ENCODE results near the gene RPL35A. TPM values are rescaled to one million over a fixed set of nuclear protein-coding genes. Genes with fewer than 3 reads are reported as not detected.
"Not testable (repeated sequence)": the region's sequence is repeated elsewhere in the genome, so short reads cannot be mapped to it uniquely, and the experiment has no call there.

The RPL35A gene
- total RNA-seq, 2 experiments from 2014 or later = 2,199 to 2,238 TPM

DNA sequence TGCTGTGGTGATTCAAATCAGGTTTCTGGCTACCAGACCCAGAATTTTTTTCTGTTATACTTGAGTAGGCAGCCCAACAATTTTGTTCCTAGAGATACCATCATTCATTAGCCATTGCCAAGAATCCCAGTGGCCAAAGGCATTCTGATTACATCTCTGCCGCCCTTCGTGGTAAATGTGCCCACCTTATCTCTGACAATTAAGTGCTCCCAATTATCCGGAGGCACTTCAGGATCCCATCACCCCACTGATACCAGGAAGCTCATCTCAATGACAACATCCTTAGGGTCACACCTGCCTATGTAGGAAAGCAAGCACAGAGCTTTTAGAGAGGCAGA lies 43.2 kb upstream of the RPL35A start:
- no peak overlapping the region for H3K27ac Mint-ChIP-seq
- Histone ChIP-seq H3K4me1 (ENCODE audit: insufficient read depth, low read length) (peaks cover 3% of the 10 kb centered on the region), H3K9me3 (ENCODE audit: control insufficient read depth in 1 of 2, insufficient read depth in 1 of 2, low read length in 2 of 2) (no peaks in the 10 kb centered on the region), H3K27me3 (ENCODE audit: control insufficient read depth in 1 of 2, insufficient read depth in 2 of 2, low read length in 2 of 2) (no peaks in the 10 kb centered on the region), H3K36me3 (ENCODE audit: insufficient read depth, low read length) (no peaks in the 10 kb centered on the region), H3K4me3 (ENCODE audit: low read length) (no peak overlapping the region), H3K27ac (ENCODE audit: low read depth in 1 of 2, low read length in 2 of 2) (no peak overlapping the region)
- CTCF ChIA-PET = interaction anchor here (1.0 kb wide), 1 partner anchor 36 kb away, joined by 4 read pairs; no protein-coding TSS in a partner anchor
- no peaks in the 10 kb centered on the region for H3K9me3 Mint-ChIP-seq
- TF ChIP-seq, protein P1, sequence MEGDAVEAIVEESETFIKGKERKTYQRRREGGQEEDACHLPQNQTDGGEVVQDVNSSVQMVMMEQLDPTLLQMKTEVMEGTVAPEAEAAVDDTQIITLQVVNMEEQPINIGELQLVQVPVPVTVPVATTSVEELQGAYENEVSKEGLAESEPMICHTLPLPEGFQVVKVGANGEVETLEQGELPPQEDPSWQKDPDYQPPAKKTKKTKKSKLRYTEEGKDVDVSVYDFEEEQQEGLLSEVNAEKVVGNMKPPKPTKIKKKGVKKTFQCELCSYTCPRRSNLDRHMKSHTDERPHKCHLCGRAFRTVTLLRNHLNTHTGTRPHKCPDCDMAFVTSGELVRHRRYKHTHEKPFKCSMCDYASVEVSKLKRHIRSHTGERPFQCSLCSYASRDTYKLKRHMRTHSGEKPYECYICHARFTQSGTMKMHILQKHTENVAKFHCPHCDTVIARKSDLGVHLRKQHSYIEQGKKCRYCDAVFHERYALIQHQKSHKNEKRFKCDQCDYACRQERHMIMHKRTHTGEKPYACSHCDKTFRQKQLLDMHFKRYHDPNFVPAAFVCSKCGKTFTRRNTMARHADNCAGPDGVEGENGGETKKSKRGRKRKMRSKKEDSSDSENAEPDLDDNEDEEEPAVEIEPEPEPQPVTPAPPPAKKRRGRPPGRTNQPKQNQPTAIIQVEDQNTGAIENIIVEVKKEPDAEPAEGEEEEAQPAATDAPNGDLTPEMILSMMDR (IDR thresholded peaks at IDR 0.05) = no peak
- H3K36me3 Mint-ChIP-seq (ENCODE audit: low read depth) = no peaks in the 10 kb centered on the region
- peaks cover 9% of the 10 kb centered on the region for H3K4me1 Mint-ChIP-seq (ENCODE audit: low read depth)
- DNase-seq (no peak), ATAC-seq (ENCODE audit: poor library complexity) (no peak)
- intact Hi-C loops (cut with DNase I, micrococcal nuclease) = loop anchor here (2.0 kb wide), 1 partner anchor 36 kb away; no protein-coding TSS in a partner anchor
- no peaks in the 10 kb centered on the region for H3K27me3 Mint-ChIP-seq
- no peak overlapping the region for H3K4me3 Mint-ChIP-seq
- POLR2A ChIA-PET = interaction anchor here (0.6 kb wide), 1 partner anchor 41 kb away, joined by 3 read pairs; no protein-coding TSS in a partner anchor

DNA sequence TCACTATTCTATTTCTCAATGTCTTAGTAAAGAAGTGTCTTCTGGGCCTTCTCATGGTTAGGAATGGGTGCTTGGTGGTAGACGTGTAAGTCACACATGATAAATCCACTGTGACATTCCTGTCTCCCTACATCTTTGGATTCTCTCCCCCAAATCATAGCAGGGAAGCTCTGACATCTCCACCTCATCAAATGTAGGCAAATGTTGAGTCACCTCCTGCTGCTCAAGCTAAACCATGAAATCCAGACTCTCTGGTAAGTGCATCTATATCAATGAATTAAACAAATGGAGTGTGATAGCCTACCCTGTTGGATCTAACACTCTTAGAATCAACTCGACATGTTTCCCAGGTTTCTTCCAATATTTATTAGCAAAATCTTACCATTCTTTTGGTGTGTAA lies 42.8 kb upstream of the RPL35A start:
- H3K36me3 ChIP-seq (ENCODE audit: insufficient read depth, low read length) = no peaks in the 10 kb centered on the region
- POLR2A ChIA-PET = interaction anchor here (0.6 kb wide), 1 partner anchor 41 kb away, joined by 3 read pairs; no protein-coding TSS in a partner anchor
- Mint-ChIP-seq H3K27ac (no peak overlapping the region), H3K36me3 (ENCODE audit: low read depth) (no peaks in the 10 kb centered on the region), H3K27me3 (no peaks in the 10 kb centered on the region), H3K9me3 (no peaks in the 10 kb centered on the region), H3K4me3 (no peak overlapping the region), H3K4me1 (ENCODE audit: low read depth) (peaks cover 9% of the 10 kb centered on the region)
- CTCF ChIA-PET = interaction anchor here (1.0 kb wide), 1 partner anchor 36 kb away, joined by 4 read pairs; no protein-coding TSS in a partner anchor
- H3K27ac ChIP-seq (ENCODE audit: low read depth in 1 of 2, low read length in 2 of 2) = no peak overlapping the region
- DNase-seq = no peak
- no peaks in the 10 kb centered on the region for H3K27me3 ChIP-seq (ENCODE audit: control insufficient read depth in 1 of 2, insufficient read depth in 2 of 2, low read length in 2 of 2)
- no peaks in the 10 kb centered on the region for H3K9me3 ChIP-seq (ENCODE audit: control insufficient read depth in 1 of 2, insufficient read depth in 1 of 2, low read length in 2 of 2)
- H3K4me3 ChIP-seq (ENCODE audit: low read length) = no peak overlapping the region
- TF ChIP-seq, protein P1 (IDR thresholded peaks at IDR 0.05) = no peak
- H3K4me1 ChIP-seq (ENCODE audit: insufficient read depth, low read length) = peaks cover 3% of the 10 kb centered on the region
- no peak for ATAC-seq (ENCODE audit: poor library complexity)
- intact Hi-C loops (cut with DNase I, micrococcal nuclease) = loop anchor here (2.0 kb wide), 1 partner anchor 36 kb away; no protein-coding TSS in a partner anchor

DNA sequence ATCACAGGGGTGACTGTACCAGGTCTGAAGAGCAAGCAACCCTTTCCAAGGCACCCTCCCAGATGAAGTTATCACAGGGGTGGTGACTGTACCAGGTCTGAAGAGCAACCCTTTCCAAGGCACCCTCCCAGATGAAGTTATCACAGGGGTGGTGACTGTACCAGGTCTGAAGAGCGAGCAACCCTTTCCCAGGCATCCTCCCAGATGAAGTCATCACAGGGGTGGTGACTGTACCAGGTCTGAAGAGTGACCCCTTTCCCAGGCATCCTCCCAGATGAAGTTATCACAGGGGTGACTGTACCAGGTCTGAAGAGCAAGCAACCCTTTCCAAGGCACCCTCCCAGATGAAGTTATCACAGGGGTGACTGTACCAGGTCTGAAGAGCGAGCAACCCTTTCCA lies 41.4 kb upstream of the RPL35A start:
- H3K4me3 ChIP-seq (ENCODE audit: low read length); H3K36me3 Mint-ChIP-seq (ENCODE audit: low read depth); H3K27ac Mint-ChIP-seq; H3K9me3 Mint-ChIP-seq; H3K27ac ChIP-seq (ENCODE audit: low read depth in 1 of 2, low read length in 2 of 2); H3K4me1 ChIP-seq (ENCODE audit: insufficient read depth, low read length); CTCF ChIA-PET; intact Hi-C loops (cut with DNase I, micrococcal nuclease); POLR2A ChIA-PET; H3K27me3 ChIP-seq (ENCODE audit: control insufficient read depth in 1 of 2, insufficient read depth in 2 of 2, low read length in 2 of 2); H3K4me3 Mint-ChIP-seq; H3K9me3 ChIP-seq (ENCODE audit: control insufficient read depth in 1 of 2, insufficient read depth in 1 of 2, low read length in 2 of 2); H3K27me3 Mint-ChIP-seq; H3K36me3 ChIP-seq (ENCODE audit: insufficient read depth, low read length); H3K4me1 Mint-ChIP-seq (ENCODE audit: low read depth); ATAC-seq (ENCODE audit: poor library complexity); DNase-seq: not testable (repeated sequence)
